ENCODE results near the gene EEF1A2. TPM values are rescaled to one million over a fixed set of nuclear protein-coding genes. Genes with fewer than 3 reads are reported as not detected.

Gene EEF1A2
- total and polyA plus RNA-seq, 2 experiments from 2014 or later, result 1.3 to 37.1 TPM

GRCh38 chr20:63491078-63491477 is 7.8 kb downstream of the EEF1A2 start (continued):
- TF ChIP-seq ZNF462 (CRISPR knock-in tag; IDR thresholded peaks at IDR 0.05) (no peak), JUNB (IDR thresholded peaks at IDR 0.05; ENCODE audit: unreplicated experiment) (no peak), ZNF114 (CRISPR knock-in tag; IDR thresholded peaks at IDR 0.05) (no peak), EZH2 (IDR thresholded peaks at IDR 0.05; ENCODE audit: low read depth, unreplicated experiment) (no peak), ZNF331 (CRISPR knock-in tag; IDR thresholded peaks at IDR 0.05; ENCODE audit: low read depth) (no peak)

GRCh38 chr20:63490416-63490815 is 8.5 kb downstream of the EEF1A2 start:
- H3K79me2 ChIP-seq (replicated peaks; ENCODE audit: insufficient read depth), result no peaks in the 10 kb centered on the region
- H4K20me1 ChIP-seq (replicated peaks; ENCODE audit: insufficient read depth), result no peaks in the 10 kb centered on the region
- H3F3A ChIP-seq (replicated peaks; ENCODE audit: low read depth), result no peaks in the 10 kb centered on the region
- peaks cover 27% of the 10 kb centered on the region for H3K27me3 ChIP-seq (ENCODE audit: insufficient read depth)
- no peak overlapping the region for H3K27ac ChIP-seq (ENCODE audit: low read depth)
- H3K4me1 ChIP-seq (ENCODE audit: insufficient read depth), result no peaks in the 10 kb centered on the region; the same call in 1 of the 2 replicates
- H3K9me2 ChIP-seq (ENCODE audit: insufficient read depth), result 0 out of 2 replicates have a peak, but pooled peaks cover 5% of the 10 kb centered on the region
- H3K36me3 ChIP-seq (ENCODE audit: insufficient read depth), result no peaks in the 10 kb centered on the region
- Mint-ChIP-seq H3K4me1 (peaks cover 3% of the 10 kb centered on the region; the same call in 2 of the 3 replicates), H3K36me3 (ENCODE audit: low read depth) (peaks cover 19% of the 10 kb centered on the region), H3K27me3 (ENCODE audit: insufficient read depth, low read depth, poor library complexity) (peaks cover 29% of the 10 kb centered on the region), H3K9me3 (peaks cover 6% of the 10 kb centered on the region; the same call in 2 of the 3 replicates), H3K4me3 (no peak overlapping the region), H3K27ac (no peak overlapping the region)
- no peak overlapping the region for H3K4me2 ChIP-seq
- DNase-seq (ENCODE audit: low spot score) (no peak), ATAC-seq (no peak)
- no peak overlapping the region for H2AFZ ChIP-seq
- no peak overlapping the region for H3K4me3 ChIP-seq
- TF ChIP-seq CTCF (conservative IDR thresholded peaks at IDR 0.05; ENCODE audit: low read depth in 2 of 2), result no peak
- TF ChIP-seq ZNF331 (CRISPR knock-in tag; IDR thresholded peaks at IDR 0.05; ENCODE audit: low read depth), result no peak
- TF ChIP-seq STAT1 (IDR thresholded peaks at IDR 0.05; ENCODE audit: unreplicated experiment), result no peak
- no peak for TF ChIP-seq CREB1 (CRISPR knock-in tag; IDR thresholded peaks at IDR 0.05; ENCODE audit: low read depth)
- no peak for TF ChIP-seq JUNB (IDR thresholded peaks at IDR 0.05; ENCODE audit: unreplicated experiment)
- TF ChIP-seq ZNF114 (CRISPR knock-in tag; IDR thresholded peaks at IDR 0.05), result no peak

Measured in GM23338 (cell line).